Peyer's patch (tissue), 4 donors: ENCODE measurements around the gene RFX5.

Experiments used
- CTCF ChIP-seq, 6 experiments: fragments of 450-650 bp in 4 of 6; fragments of 200-600 bp in 2 of 6; sonication (generic) in 1 of 6; IDR thresholded peaks; one replicate each; pipeline ENCODE4 v1.5.1; 2017 to 2019; ENCODE audit warnings: antibody characterized with exemption in 6 of 6, mild to moderate bottlenecking in 3 of 6, moderate library complexity in 1 of 6
- POLR2A ChIP-seq, 2 donors: fragments of 450-650 bp; IDR thresholded peaks; one replicate each; pipeline ENCODE4 v1.5.1; 2017; ENCODE audit warnings: antibody characterized with exemption in 2 of 2, mild to moderate bottlenecking in 2 of 2, moderate library complexity in 2 of 2

- TF ChIP-seq POLR2A (IDR thresholded peaks at IDR 0.05) (no peak), CTCF (IDR thresholded peaks at IDR 0.05) (no peak)
Observed at GRCh38 chr1:151324390-151324930, 22.6 kb downstream of the RFX5 start.
